HepG2 (cell line): ENCODE data around the gene FAM163B. TPM values are rescaled to one million over a fixed set of nuclear protein-coding genes. Genes with fewer than 3 reads are reported as not detected.

Experiments
- ATAC-seq: fragments of 200-7000 bp; cut with Tn5 transposase; 3 replicates; pipeline ENCODE4 v1.9.1; 2020; ENCODE audit warnings: mild to moderate bottlenecking, moderate library complexity
- BruUV-seq: library from RNA; stranded (reverse); fragments of 400-500 nt; replicated peaks from 2 replicates; lab custom pipeline; 2021; lab: Mats Ljungman, UMichigan
- CTCF ChIA-PET: fragments of 300-600 bp; formaldehyde crosslinking; extraction: SDS; loops from one replicate; lab custom pipeline; 2021; ENCODE audit warnings: low total read pairs, inconsistent platforms, low intra/inter-chr PET ratio; lab: Yijun Ruan, JAX
- POLR2A ChIA-PET: fragments of 350-600 bp; sonication (Branson Sonifier 250); formaldehyde crosslinking; loops from one replicate; lab custom pipeline; 2020; ENCODE audit warnings: antibody characterized with exemption, inconsistent platforms; lab: Yijun Ruan, JAX
- DNase-seq: peaks from one replicate; pipeline ENCODE4 v3.0.0-alpha.2; 2015; ENCODE audit warnings: low spot score
- FAIRE-seq: peaks from 3 replicates; lab custom pipeline; 2011; peaks lifted over from hg19 to GRCh38; lab: Jason Lieb, UNC
- H2AFZ ChIP-seq: one replicate; pipeline ENCODE4 v1.6.1; 2011; ENCODE audit warnings: low read length, inconsistent platforms
- H3K27ac ChIP-seq: fragments of 300-600 bp; 3 replicates; pipeline ENCODE4 v1.8.0; 2011; ENCODE audit warnings: mixed run types, mild to moderate bottlenecking, mixed read lengths, low read length, inconsistent platforms; ENCODE audit not compliant: insufficient read depth; ENCODE audit errors: extremely low read length
- H3K27me3 ChIP-seq, 2 experiments: fragments of 200-600 bp in 1 of 2; 2 replicates in 1 of 2; 3 replicates in 1 of 2; pipeline versions ENCODE4 v1.6.0 to v1.8.0; 2011; ENCODE audit warnings: low read length in 2 of 2, mild to moderate bottlenecking in 2 of 2, moderate library complexity in 2 of 2, inconsistent platforms in 1 of 2; ENCODE audit not compliant: insufficient read depth in 2 of 2, control insufficient read depth in 1 of 2
- H3K36me3 ChIP-seq, 2 experiments: fragments of 200-600 bp in 1 of 2; replicated peaks in 1 of 2; 2 replicates in 1 of 2; 3 replicates in 1 of 2; pipeline versions ENCODE4 v1.5.1 to v1.8.0; 2011; ENCODE audit warnings: low read length in 2 of 2, inconsistent platforms in 1 of 2; ENCODE audit not compliant: insufficient read depth in 2 of 2, control insufficient read depth in 1 of 2
- H3K4me1 ChIP-seq: 2 replicates; pipeline ENCODE4 v1.5.1; 2012; ENCODE audit warnings: low read length, inconsistent platforms; ENCODE audit not compliant: insufficient read depth
- H3K4me2 ChIP-seq: 2 replicates; pipeline ENCODE4 v1.6.0; 2011; ENCODE audit warnings: low read depth, low read length, inconsistent platforms
- H3K4me3 ChIP-seq, 3 experiments: fragments of 200-600 bp in 1 of 3; sonication (generic), shearing (Covaris generic) in 1 of 3; replicated peaks in 1 of 3; 2 replicates each; pipeline ENCODE4 v1.5.1; 2011 to 2016; ENCODE audit warnings: low read length in 3 of 3, inconsistent platforms in 2 of 3, low read depth in 2 of 3, mild to moderate bottlenecking in 2 of 3, control low read depth in 1 of 3, mixed read lengths in 1 of 3; ENCODE audit not compliant: insufficient read depth in 1 of 3
- H3K79me2 ChIP-seq: one replicate; pipeline ENCODE4 v1.6.1; 2011; ENCODE audit warnings: low read length, inconsistent platforms; ENCODE audit not compliant: insufficient read depth
- H3K9ac ChIP-seq: 2 replicates; pipeline ENCODE4 v1.6.0; 2011; ENCODE audit warnings: mild to moderate bottlenecking, low read depth, low read length, inconsistent platforms; ENCODE audit not compliant: insufficient read depth
- H3K9me3 ChIP-seq: 2 replicates; pipeline ENCODE4 v1.5.1; 2012; ENCODE audit warnings: mild to moderate bottlenecking, low read length
- H4K20me1 ChIP-seq: 2 replicates; pipeline ENCODE4 v1.6.0; 2011; ENCODE audit warnings: inconsistent platforms, mild to moderate bottlenecking, low read length, moderate library complexity; ENCODE audit not compliant: insufficient read depth
- AGO1 ChIP-seq: fragments of 200-400 bp; formaldehyde crosslinking; IDR thresholded peaks from 2 replicates; pipeline ENCODE4 v1.6.1; 2017; ENCODE audit warnings: mild to moderate bottlenecking, low read depth, low read length, moderate library complexity; ENCODE audit not compliant: poor library complexity, severe bottlenecking
- DNMT3B ChIP-seq: conservative IDR thresholded peaks from 2 replicates; pipeline ENCODE4 v1.6.1; 2016; ENCODE audit warnings: missing biosample characterization, control low read depth
- KIAA2018 ChIP-seq: sonication (generic); formaldehyde crosslinking; IDR thresholded peaks from 2 replicates; pipeline ENCODE4 v1.5.0; 2020; ENCODE audit warnings: mild to moderate bottlenecking, missing genetic modification reagents, borderline replicate concordance
- PRPF4 ChIP-seq: fragments of 200-400 bp; formaldehyde crosslinking; IDR thresholded peaks from 2 replicates; pipeline ENCODE4 v1.6.1; 2016; ENCODE audit warnings: low read length, low read depth; ENCODE audit not compliant: poor library complexity, severe bottlenecking
- PTBP1 ChIP-seq: fragments of 200-400 bp; formaldehyde crosslinking; IDR thresholded peaks from 2 replicates; pipeline ENCODE4 v1.6.1; 2018; ENCODE audit warnings: low read length, low read depth; ENCODE audit not compliant: poor library complexity, severe bottlenecking
- TAF1 ChIP-seq: sonication (generic); formaldehyde crosslinking; IDR thresholded peaks from 2 replicates; pipeline ENCODE4 v1.4.0; 2020; ENCODE audit warnings: missing genetic modification reagents
- ZNF18 ChIP-seq: sonication (generic); formaldehyde crosslinking; IDR thresholded peaks from 2 replicates; pipeline ENCODE4 v1.8.0; 2022; ENCODE audit warnings: mild to moderate bottlenecking, missing genetic modification reagents; ENCODE audit not compliant: insufficient replicate concordance
- ZNF530 ChIP-seq: sonication (generic); formaldehyde crosslinking; IDR thresholded peaks from 2 replicates; pipeline ENCODE4 v1.5.0; 2020; ENCODE audit warnings: low read depth, mild to moderate bottlenecking, missing genetic modification reagents
- ZNF749 ChIP-seq: sonication (generic); formaldehyde crosslinking; IDR thresholded peaks from 2 replicates; pipeline ENCODE4 v1.8.0; 2022; ENCODE audit warnings: mild to moderate bottlenecking, missing genetic modification reagents, moderate library complexity, borderline replicate concordance
- WGBS: methylation state at CpG from one replicate; pipeline ENCODE4 v1.1.6; 2017; ENCODE audit warnings: low lambda C conversion rate; 5-methylcytosine and 5-hydroxymethylcytosine counted together
- in situ Hi-C: cut with HindIII; loops from 2 replicates; pipeline ENCODE4 v1.10.0; 2017; ENCODE audit warnings: low pct_unique_long_range_greater_than_20kb; ENCODE audit not compliant: extremely low pct_ligation_motif_present
- intact Hi-C: fragments of 100-400 bp; cut with micrococcal nuclease; formaldehyde crosslinking; loops from one replicate; pipeline ENCODE4 v1.10.0; 2022; ENCODE audit not compliant: unreplicated experiment
- polyA plus RNA-seq, 8 experiments: library from polyadenylated mRNA; depleted of rRNA in 3 of 8; stranded (reverse) in 7 of 8; unstranded in 1 of 8; fragments of >200 nt; fragmentation: Illumina TruSeq in 4 of 8; extraction: Trizol in 4 of 8; gene quantifications; 2 replicates each; pipeline versions ENCODE4 v1.2.1 to v1.2.3, GENCODE V29; 2011 to 2016; ENCODE audit warnings: low read depth in 4 of 8, missing spikeins in 1 of 8, mixed read lengths in 1 of 8; ENCODE audit not compliant: insufficient read depth in 1 of 8
- total RNA-seq, 5 experiments: library from RNA; depleted of rRNA; stranded (reverse); fragments of >200 nt; fragmentation: Illumina TruSeq; extraction: Trizol; gene quantifications; 2 replicates each; pipeline ENCODE4 v1.2.3, GENCODE V29; 2016; ENCODE audit warnings: low read depth in 1 of 5

Gene FAM163B
- total and polyA plus RNA-seq, 2 of the 13 experiments (the other 11 are each of a cell fraction or from before 2014, with no cell fraction given): not detected

- intact Hi-C loops (loop anchor here (2.0 kb wide), 1 partner anchor 181 kb away; no protein-coding TSS in a partner anchor), in situ Hi-C loops (loop anchor here (25.0 kb wide), 1 partner anchor 203 kb away; the partner anchor contains the start of gene SARDH)
- Histone ChIP-seq H3K9me3 (no peaks in the 10 kb centered on the region), H3K79me2 (no peaks in the 10 kb centered on the region), H3K27me3 (peaks cover 10 to 34% of the 10 kb centered on the region in 2 experiments; a peak in 4 of 5 replicates), H3K36me3 (no peaks in the 10 kb centered on the region), H3K9ac (peak overlapping the region; percentile 46), H3K27ac (no peak overlapping the region), H4K20me1 (0 out of 2 replicates have a peak, but pooled peaks cover 2% of the 10 kb centered on the region), H2AFZ (no peak overlapping the region), H3K4me3 (peak overlapping the region; percentile 48 to 72 (median 57); a peak in 5 of 6 replicates), H3K4me2 (peak overlapping the region; percentile 98), H3K4me1 (peaks cover 38% of the 10 kb centered on the region)
- BruUV-seq: no TSS peak
- ChIA-PET POLR2A (interaction anchor here (1.0 to 2.1 kb wide), 5 partner anchors 11 to 204 kb away, joined by 3 to 19 read pairs (median 4); partner anchors contain the start of genes CACFD1 and SARDH), CTCF (interaction anchor here (1.5 to 2.9 kb wide), 3 partner anchors 182 to 235 kb away, joined by 6 to 19 read pairs (median 6); no protein-coding TSS in a partner anchor)
- FAIRE-seq (no peak), DNase-seq (no peak), ATAC-seq (peak; percentile 36)
- 13% methylated on average over 7 of the region's 9 CpGs for WGBS
- 0 out of 2 replicates have a peak, but pooled peaks have one; percentile 7 for TF ChIP-seq ZNF749
- peak; percentile 11 for TF ChIP-seq ZNF18 (CRISPR knock-in tag)
- TF ChIP-seq KIAA2018: no peak
- TF ChIP-seq PTBP1: no peak
- 0 out of 2 replicates have a peak, but pooled peaks have one; percentile 7 for TF ChIP-seq TAF1 (CRISPR knock-in tag)
- TF ChIP-seq ZNF530 (CRISPR knock-in tag): no peak
- no peak for TF ChIP-seq DNMT3B (CRISPR knock-in tag)
- no peak for TF ChIP-seq AGO1
- TF ChIP-seq PRPF4: no peak
These were observed 75.3 kb downstream of the FAM163B start for GRCh38 chr9:133533857-133534256.
